AML-193 (cell line): Measurements from ENCODE around the gene ZNF433.
A peak's percentile ranks its signal among the peaks of the same experiment; 100 is the strongest.
"Not testable (repeated sequence)": the region's sequence is repeated elsewhere in the genome, so short reads cannot be mapped to it uniquely, and the experiment has no call there.

ENCODE experiments used
- DNase-seq, 2 experiments: peaks; one replicate each; lab custom pipeline; 2025; lab: John Stamatoyannopoulos, UW

The ZNF433 gene

GRCh38 chr19:12035220-12036172 lies at the start of gene ZNF433:
ZNF433 (minus strand) TSS chr19:12035679; CDS start chr19:12035539, 140 bp downstream.
- peak; percentile 80 to 84 for DNase-seq

- not testable (repeated sequence) for DNase-seq
Measured at GRCh38 chr19:12083336-12083735, 47.9 kb upstream of the ZNF433 start.

GRCh38 chr19:12077375-12077774 lies 41.9 kb upstream of the ZNF433 start:
- no peak for DNase-seq

- not testable (repeated sequence) for DNase-seq
Measured at GRCh38 chr19:12076331-12076730, 40.9 kb upstream of the ZNF433 start.

GRCh38 chr19:12075538-12076139 lies 40.2 kb upstream of the ZNF433 start:
- DNase-seq: no peak

GRCh38 chr19:12064590-12065538 lies 29.4 kb upstream of the ZNF433 start, which contains the start of gene ZNF844:
ZNF844 (plus strand) TSS chr19:12064731; CDS start chr19:12064874, 143 bp downstream.
- DNase-seq: peak; percentile 93 to 95

GRCh38 chr19:12055784-12056183 lies 20.3 kb upstream of the ZNF433 start:
- DNase-seq: no peak

- peak; percentile 93 to 96 for DNase-seq
Measured at GRCh38 chr19:12052497-12053169, 17.2 kb upstream of the ZNF433 start, which contains the start of gene ZNF878. ZNF878 (minus strand) TSS chr19:12052961; CDS start chr19:12052801, 160 bp downstream.

GRCh38 chr19:12052091-12052496 lies 16.6 kb upstream of the ZNF433 start:
- no peak for DNase-seq

GRCh38 chr19:12047868-12048267 lies 12.4 kb upstream of the ZNF433 start:
- no peak for DNase-seq

- DNase-seq: no peak
Measured at GRCh38 chr19:12043752-12044422, 8.4 kb upstream of the ZNF433 start.

GRCh38 chr19:12042893-12043292 lies 7.4 kb upstream of the ZNF433 start:
- DNase-seq: no peak

GRCh38 chr19:12034620-12035019 lies 859 bp downstream of the ZNF433 start:
- DNase-seq: no peak

GRCh38 chr19:12034198-12034597 lies 1.3 kb downstream of the ZNF433 start:
- no peak for DNase-seq

- DNase-seq: no peak
Measured at GRCh38 chr19:12015753-12016116, 19.7 kb downstream of the ZNF433 start.

GRCh38 chr19:12015015-12015752 lies 20.3 kb downstream of the ZNF433 start:
- no peak for DNase-seq

- DNase-seq: no peak
Measured at GRCh38 chr19:12000152-12000981, 35.1 kb downstream of the ZNF433 start.

- DNase-seq: no peak
Measured at GRCh38 chr19:11995174-11995573, 40.3 kb downstream of the ZNF433 start.

- not testable (repeated sequence) for DNase-seq
Measured at GRCh38 chr19:11991921-11992320, 43.6 kb downstream of the ZNF433 start.
